ENCODE data around the gene LRRC8E. TPM values are rescaled to one million over a fixed set of nuclear protein-coding genes. Genes with fewer than 3 reads are reported as not detected.
A peak's percentile ranks its signal among the peaks of the same experiment; 100 is the strongest.

Gene LRRC8E
- total RNA-seq, 2 donors from 2014 or later, result 2.9 to 4.0 TPM

- TF ChIP-seq CTCF (IDR thresholded peaks at IDR 0.05), result no peak
- Histone ChIP-seq H3K36me3 (no peaks in the 10 kb centered on the region), H3K9me3 (no peaks in the 10 kb centered on the region), H3K4me3 (no peak overlapping the region), H3K4me1 (peaks cover 4% of the 10 kb centered on the region), H3K9ac (ENCODE audit: low read depth in 2 of 2, low read length in 2 of 2) (no peak overlapping the region), H3K27ac (peak overlapping the region; percentile 63), H3K27me3 (peaks cover 28% of the 10 kb centered on the region)
- intact Hi-C loops (cut with DNase I), result no loop called here
- DNase-seq, result peak; percentile 79
Observed at GRCh38 chr19:7870571-7871436, 17.5 kb upstream of the LRRC8E start.

DNA sequence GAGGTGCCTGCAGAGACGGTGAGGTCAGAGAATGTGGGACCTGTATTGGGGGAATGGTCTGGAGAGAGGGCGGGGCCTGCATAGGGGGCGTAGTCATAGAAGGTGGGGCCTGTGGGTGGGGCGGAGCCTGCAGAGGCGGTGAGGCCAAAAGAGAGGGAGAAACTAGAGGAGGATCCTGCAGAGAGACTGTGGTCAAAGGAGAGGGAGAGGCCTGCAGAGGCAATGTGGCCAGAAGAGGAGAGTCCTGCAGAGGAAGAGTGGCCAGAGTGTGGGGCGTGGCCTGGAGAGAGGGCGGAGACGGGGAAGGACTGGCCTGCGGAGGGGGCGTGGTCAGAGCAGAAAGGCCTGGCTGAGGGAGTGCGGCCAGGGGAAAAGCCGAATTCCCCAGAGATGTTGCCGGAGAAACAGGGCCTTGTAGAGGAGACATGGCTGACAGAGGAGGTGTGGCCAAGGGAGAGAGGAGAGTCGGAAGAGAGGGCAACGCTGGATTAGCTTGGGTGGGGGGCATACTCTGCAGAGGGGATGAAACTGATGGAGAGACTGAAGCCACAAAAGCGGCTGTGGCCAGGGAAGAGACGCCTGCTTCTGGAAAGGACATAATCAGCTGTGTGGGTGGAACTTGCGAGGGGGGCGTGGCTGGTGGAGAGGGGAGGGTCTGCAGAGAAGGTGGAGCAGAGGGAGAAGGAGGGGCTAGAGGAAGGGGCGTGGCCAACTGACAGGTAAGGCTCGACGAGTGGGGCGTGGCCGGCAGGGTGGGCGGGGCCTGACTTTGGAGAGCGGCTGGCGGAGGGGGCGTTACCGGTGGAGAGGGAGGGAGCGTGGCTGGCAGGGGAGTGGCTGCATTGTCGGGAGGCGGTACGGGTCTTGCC, 16.6 kb upstream of the LRRC8E start:
- no peak overlapping the region for H3K4me3 ChIP-seq
- peak; percentile 98 for DNase-seq
- no peaks in the 10 kb centered on the region for H3K36me3 ChIP-seq
- no peak for TF ChIP-seq CTCF (IDR thresholded peaks at IDR 0.05)
- H3K9me3 ChIP-seq, result no peaks in the 10 kb centered on the region
- H3K27me3 ChIP-seq, result peaks cover 28% of the 10 kb centered on the region
- peaks cover 4% of the 10 kb centered on the region for H3K4me1 ChIP-seq
- H3K9ac ChIP-seq (ENCODE audit: low read depth in 2 of 2, low read length in 2 of 2), result peak overlapping the region in 1 of 2 donors; percentile 4
- intact Hi-C loops (cut with DNase I), result no loop called here
- H3K27ac ChIP-seq, result peak overlapping the region; percentile 63

DNA sequence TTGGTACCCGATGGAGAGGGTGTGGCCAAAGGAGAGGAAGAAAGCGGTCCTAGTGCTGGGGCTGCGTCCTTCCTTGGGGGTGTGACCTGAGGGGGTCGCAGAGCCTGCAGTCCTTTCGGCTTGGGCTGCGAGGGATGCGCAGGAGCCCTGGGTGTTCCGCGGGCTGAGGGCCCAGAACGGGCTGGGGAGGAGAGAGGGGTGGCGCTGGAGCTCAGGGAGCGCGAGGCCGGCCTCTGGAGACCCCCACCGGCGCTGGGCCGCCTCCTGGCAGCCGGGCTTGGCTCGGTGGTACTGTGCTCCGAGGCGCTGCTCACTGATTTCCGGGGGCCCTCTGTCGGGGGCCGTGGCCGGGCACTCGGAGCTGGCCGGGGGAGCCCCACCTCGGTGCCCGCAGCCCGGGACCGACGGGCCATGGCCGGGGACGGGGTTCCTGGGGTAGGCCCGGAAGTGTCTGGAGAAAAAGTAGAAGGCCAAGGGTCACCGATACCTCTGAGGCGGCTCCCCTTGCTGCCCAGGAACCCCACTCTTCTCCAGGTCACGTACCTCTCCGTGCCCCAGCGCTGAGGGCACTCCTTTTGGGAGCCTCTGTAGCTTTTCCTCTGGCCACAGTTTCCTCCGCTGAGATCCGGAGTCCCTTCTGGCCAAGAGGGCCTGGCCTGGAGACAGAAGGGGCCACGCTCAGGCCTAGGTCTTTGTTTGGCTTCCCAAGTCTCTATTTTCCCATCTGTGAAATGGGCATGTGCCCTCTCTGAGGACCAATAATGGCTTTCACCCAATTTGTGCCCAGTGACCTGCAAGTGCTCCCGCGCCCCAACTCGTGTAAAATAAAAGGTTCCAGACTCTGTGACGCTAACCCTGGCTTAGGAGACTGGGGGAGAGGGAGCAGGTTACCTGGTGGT, 15.8 kb upstream of the LRRC8E start:
- no peak for TF ChIP-seq CTCF (IDR thresholded peaks at IDR 0.05)
- Histone ChIP-seq H3K9ac (ENCODE audit: low read depth in 2 of 2, low read length in 2 of 2) (no peak overlapping the region), H3K36me3 (no peaks in the 10 kb centered on the region), H3K9me3 (no peaks in the 10 kb centered on the region), H3K4me3 (no peak overlapping the region), H3K4me1 (peaks cover 4% of the 10 kb centered on the region), H3K27me3 (peaks cover 28% of the 10 kb centered on the region), H3K27ac (no peak overlapping the region)
- no peak for DNase-seq
- intact Hi-C loops (cut with DNase I), result no loop called here

DNA sequence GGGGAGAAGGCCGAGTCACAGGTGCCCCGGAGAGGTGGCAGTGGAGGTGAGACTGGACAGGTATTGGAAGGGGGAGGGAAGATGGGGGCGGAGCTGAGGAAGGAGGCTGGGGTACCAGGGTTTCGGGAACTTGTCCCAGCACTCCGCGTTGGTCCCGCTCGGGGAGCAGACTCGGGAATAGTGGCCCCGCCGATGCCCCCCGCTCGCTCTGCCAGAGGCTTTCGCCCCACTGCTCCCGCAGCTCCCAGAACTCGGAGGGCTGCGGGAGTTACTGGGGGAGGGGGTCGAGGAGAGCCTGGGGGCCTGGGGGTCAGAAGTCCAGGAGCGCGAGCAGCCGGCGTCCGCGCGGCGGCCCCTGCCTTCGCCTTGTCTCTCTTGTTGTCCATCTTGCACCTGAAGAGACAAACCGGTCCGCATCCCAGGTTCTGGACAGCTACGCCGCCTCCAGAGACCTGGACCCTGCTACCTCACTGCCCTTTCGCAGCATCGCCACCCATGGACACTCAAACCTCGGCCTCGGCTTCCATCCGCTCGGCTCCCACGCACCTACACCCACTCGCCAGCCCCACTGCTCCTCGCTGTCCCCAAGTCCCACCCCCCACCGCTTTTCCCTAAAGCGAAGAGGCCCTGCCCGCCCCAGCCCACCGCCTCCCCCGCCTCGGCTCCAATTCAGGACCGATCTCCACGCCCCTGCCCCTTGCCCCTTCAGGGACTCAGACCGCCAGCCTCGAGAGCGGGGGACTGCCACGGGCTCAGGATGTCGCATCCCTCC, 14.8 kb upstream of the LRRC8E start:
- Histone ChIP-seq H3K4me3 (no peak overlapping the region), H3K4me1 (peaks cover under 1% of the 10 kb centered on the region), H3K27me3 (peaks cover 28% of the 10 kb centered on the region), H3K9ac (ENCODE audit: low read depth in 2 of 2, low read length in 2 of 2) (no peak overlapping the region), H3K36me3 (no peaks in the 10 kb centered on the region), H3K9me3 (no peaks in the 10 kb centered on the region), H3K27ac (no peak overlapping the region)
- no peak for DNase-seq
- intact Hi-C loops (cut with DNase I), result no loop called here
- TF ChIP-seq CTCF (IDR thresholded peaks at IDR 0.05), result no peak
